Lower lobe of right lung (tissue), 2 donors: Measurements from ENCODE around the gene EXOG. TPM values are rescaled to one million over a fixed set of nuclear protein-coding genes. Genes with fewer than 3 reads are reported as not detected.

ENCODE experiments used
- ATAC-seq, 2 donors: fragments of 200-7000 bp; cut with Tn5 transposase; one replicate each; pipeline ENCODE4 v1.9.1; 2020 to 2022; ENCODE audit warnings: mild to moderate bottlenecking in 2 of 2, moderate library complexity in 2 of 2
- DNase-seq: peaks from one replicate; pipeline ENCODE4 v3.0.0-alpha.2; 2020
- H3K27ac ChIP-seq: fragments of 200-600 bp; one replicate; pipeline ENCODE4 v1.8.0; 2022
- H3K27me3 ChIP-seq: fragments of 200-600 bp; one replicate; pipeline ENCODE4 v1.8.0; 2022; ENCODE audit warnings: low read depth
- H3K36me3 ChIP-seq: fragments of 200-600 bp; one replicate; pipeline ENCODE4 v1.8.0; 2022; ENCODE audit warnings: mild to moderate bottlenecking
- H3K4me1 ChIP-seq: fragments of 200-600 bp; one replicate; pipeline ENCODE4 v1.8.0; 2022
- H3K4me3 ChIP-seq: fragments of 200-600 bp; one replicate; pipeline ENCODE4 v1.8.0; 2022; ENCODE audit warnings: mild to moderate bottlenecking
- H3K9me3 ChIP-seq: fragments of 200-600 bp; one replicate; pipeline ENCODE4 v1.8.0; 2022
- CTCF ChIP-seq: fragments of 200-600 bp; IDR thresholded peaks from one replicate; pipeline ENCODE4 v1.8.0; 2022; ENCODE audit warnings: antibody characterized with exemption, mild to moderate bottlenecking
- intact Hi-C: fragments of 100-400 bp; cut with DNase I; formaldehyde crosslinking; loops from one replicate; pipeline ENCODE4 v1.11.0; 2022
- total RNA-seq: library from RNA; stranded (reverse); fragmentation: NEBNext Ultra II Directional; extraction: Animal tissue kit (Norgen Biotek cat#: 25700); gene quantifications from one replicate; pipeline ENCODE4 v1.2.1, GENCODE V29; 2021
- donor health status: DM: no; HTN: yes; CAD: no; lungs with severe emphysema.

EXOG gene
- total RNA-seq, 1 donor from 2014 or later, result 12.3 TPM

DNA sequence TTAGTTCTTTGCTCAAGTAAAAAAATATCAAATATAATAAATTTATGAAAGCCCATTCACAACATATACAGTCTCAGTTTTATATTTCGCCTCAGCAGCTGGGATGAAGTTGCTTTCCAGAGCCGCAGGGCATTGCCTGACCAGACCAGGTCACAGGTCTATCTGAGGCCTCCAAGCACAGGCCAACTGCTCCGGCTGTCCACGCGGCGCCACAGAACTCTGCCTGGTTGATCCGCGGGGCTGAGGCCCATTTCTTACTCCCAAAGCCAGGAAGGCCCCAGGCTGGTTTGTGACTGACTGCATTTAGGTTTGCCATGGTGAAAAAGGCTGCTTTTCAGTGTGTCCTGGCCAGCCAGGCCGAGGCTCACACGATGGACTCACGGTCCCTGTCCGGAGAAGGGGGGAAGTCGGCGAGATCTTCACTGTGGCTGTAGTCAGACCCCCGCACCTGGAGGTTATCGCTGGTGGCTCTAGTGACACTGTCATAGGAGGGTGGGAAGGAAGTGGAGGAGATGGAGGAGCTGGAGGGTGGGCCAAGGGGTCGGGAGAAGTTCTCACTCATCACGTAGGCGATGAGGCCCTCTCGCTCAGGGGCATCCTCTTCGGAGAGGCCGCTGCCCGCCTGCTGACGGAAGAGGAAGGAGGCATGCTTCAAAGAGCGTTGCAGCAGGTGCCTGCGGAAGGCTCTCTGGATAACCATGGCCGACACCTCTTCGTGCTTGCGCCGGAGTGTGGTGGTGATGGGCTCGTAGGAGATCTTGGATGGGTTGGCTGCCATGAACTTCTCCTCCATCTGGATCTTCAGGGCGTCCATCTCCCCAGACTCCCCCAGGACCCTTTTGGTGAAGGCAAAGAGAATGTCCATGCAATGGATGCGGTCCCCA is 54.1 kb downstream of the EXOG start:
- TF ChIP-seq CTCF, result no peak
- H3K27me3 ChIP-seq, result no peaks in the 10 kb centered on the region
- no peaks in the 10 kb centered on the region for H3K36me3 ChIP-seq
- no peaks in the 10 kb centered on the region for H3K9me3 ChIP-seq
- no peak for ATAC-seq
- intact Hi-C loops, result no loop called here
- H3K4me3 ChIP-seq, result no peak overlapping the region
- DNase-seq, result no peak
- no peak overlapping the region for H3K27ac ChIP-seq
- no peaks in the 10 kb centered on the region for H3K4me1 ChIP-seq

- no peaks in the 10 kb centered on the region for H3K4me1 ChIP-seq
- intact Hi-C loops, result no loop called here
- H3K27ac ChIP-seq, result no peak overlapping the region
- H3K9me3 ChIP-seq, result no peaks in the 10 kb centered on the region
- no peaks in the 10 kb centered on the region for H3K36me3 ChIP-seq
- no peak for DNase-seq
- H3K27me3 ChIP-seq, result no peaks in the 10 kb centered on the region
- no peak for ATAC-seq
- TF ChIP-seq CTCF, result no peak
- no peak overlapping the region for H3K4me3 ChIP-seq
Measured at GRCh38 chr3:38551026-38551832, 55.1 kb downstream of the EXOG start.

- Histone ChIP-seq H3K4me3 (no peak overlapping the region), H3K36me3 (no peaks in the 10 kb centered on the region), H3K4me1 (no peaks in the 10 kb centered on the region), H3K27ac (no peak overlapping the region), H3K27me3 (no peaks in the 10 kb centered on the region), H3K9me3 (no peaks in the 10 kb centered on the region)
- TF ChIP-seq CTCF, result no peak
- no peak for DNase-seq
- intact Hi-C loops, result no loop called here
- ATAC-seq, result no peak
Measured at GRCh38 chr3:38552364-38552763, 56.2 kb downstream of the EXOG start.

DNA sequence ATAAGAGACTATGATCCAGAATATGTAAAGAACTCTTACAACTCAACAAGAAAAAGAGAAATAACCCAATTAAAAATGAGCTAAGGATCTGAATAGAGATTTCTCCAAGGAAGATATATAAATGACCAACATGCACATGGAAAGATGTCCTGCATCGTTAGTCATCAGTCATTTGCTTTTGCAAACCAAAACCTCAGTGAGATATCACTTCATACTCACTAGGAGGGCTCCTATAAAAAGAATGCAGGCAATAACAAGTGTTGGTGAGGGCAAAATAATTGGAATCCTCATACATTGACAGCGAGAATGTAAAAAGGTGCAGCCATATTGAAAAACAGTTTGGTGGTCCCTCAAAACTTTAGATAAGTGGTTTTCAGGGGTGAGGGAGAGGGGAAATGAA is 56.9 kb downstream of the EXOG start:
- no peak for TF ChIP-seq CTCF
- H3K9me3 ChIP-seq, result no peaks in the 10 kb centered on the region
- ATAC-seq, result no peak

DNA sequence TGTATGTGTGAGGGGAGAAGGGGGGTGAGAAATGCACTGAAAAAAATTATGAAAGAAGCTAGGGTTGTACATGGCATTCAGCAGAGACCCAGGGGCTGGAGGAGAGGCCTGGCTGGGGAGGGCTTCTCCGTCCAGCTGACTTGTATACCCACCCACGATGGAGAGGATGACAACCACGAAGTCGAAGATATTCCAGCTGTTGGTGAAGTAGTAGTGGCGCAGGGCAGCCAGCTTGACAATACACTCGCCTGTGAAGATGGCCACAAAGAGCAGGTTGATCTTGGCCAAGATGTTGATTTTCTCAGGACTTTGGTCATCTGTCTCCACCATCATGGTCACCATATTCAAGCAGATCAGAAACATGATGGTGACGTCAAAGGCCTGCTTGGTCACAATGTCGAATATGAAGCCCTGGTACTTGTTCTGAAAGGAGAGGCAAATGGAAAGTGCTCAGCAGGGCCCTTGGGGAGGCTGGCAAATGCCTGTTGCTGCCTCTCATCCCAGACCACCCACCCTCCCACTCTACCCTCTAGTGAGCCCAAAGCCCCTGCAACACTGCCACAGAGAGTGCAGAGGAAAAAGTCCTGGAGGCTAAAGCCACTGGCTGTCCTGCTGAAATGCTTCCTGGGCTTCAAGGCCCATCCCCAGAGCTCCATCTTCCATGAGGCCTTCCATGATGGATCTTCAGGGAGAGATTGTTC is 58.1 kb downstream of the EXOG start:
- Histone ChIP-seq H3K9me3 (no peaks in the 10 kb centered on the region), H3K4me1 (no peaks in the 10 kb centered on the region), H3K4me3 (no peak overlapping the region), H3K36me3 (no peaks in the 10 kb centered on the region), H3K27ac (no peak overlapping the region), H3K27me3 (no peaks in the 10 kb centered on the region)
- no peak for DNase-seq
- ATAC-seq, result no peak
- intact Hi-C loops, result no loop called here
- TF ChIP-seq CTCF, result no peak

More for the DNA sequence above, 56.9 kb downstream of the EXOG start:
- no peaks in the 10 kb centered on the region for H3K4me1 ChIP-seq
- H3K4me3 ChIP-seq, result no peak overlapping the region
- H3K27ac ChIP-seq, result no peak overlapping the region
- intact Hi-C loops, result no loop called here
- no peaks in the 10 kb centered on the region for H3K36me3 ChIP-seq
- no peaks in the 10 kb centered on the region for H3K27me3 ChIP-seq
- no peak for DNase-seq
